ENCODE results near the gene MMP17.

Gene MMP17

DNA sequence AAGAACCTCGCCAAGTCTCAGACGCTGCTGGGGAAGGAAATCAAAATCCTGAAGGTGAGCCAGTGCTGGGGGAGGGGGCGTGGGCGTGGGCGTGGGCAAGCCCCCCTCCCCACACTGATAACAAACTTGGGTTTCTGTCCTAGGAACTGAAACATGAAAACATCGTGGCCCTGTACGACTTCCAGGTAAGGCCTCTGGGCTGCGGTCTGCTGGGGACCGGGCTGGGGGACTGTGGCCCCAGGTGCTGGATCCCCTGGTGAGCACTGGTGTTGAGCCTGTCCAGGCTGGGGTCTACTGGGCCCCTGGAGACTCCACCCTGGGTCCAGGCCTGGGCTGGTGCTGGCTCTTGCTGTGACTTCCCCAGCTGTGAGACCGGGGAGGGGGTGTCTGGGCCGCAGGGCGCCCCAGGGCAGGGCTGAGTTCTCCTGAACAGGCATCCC lies 67.5 kb downstream of the MMP17 start:
- DNase-seq (ENCODE audit: low spot score) = no peak

DNA sequence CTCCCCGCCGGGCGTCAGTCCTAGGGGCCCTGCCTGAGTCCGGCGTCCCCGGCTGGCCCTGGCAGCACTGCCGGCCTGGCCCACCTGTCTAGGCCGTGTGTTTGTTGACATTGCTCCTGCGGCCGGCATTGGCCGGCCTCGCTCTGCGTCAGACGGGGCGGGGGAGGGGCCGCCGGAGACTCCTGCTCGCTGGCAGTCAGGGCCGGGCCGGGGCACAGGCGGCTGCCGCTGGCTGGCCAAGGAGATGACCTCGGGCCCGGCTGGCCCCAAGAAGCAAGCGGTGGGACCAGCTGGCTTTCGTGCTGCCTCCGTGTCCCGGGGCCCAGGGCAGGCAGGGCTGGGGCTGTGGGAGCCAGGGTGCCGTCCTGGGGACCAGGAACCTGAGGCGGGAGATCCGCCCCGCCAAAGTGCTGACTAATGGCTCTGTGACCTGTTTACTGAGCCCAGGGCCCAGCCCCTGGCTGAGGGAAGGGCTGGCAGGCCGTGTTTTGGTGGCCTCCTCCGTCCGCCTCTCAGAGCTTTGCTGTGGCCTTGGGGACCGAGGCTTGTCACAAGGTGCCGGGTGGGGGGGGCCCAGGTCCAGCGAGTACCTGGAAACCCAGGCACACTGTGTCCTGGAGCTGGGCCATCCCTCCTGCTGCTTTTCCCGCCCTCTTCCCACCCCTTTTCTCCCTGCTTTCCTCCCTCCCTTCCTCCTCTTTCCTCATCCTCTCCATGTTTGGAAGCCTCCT lies 68.1 kb downstream of the MMP17 start:
- DNase-seq (ENCODE audit: low spot score) = peak; percentile 78

DNA sequence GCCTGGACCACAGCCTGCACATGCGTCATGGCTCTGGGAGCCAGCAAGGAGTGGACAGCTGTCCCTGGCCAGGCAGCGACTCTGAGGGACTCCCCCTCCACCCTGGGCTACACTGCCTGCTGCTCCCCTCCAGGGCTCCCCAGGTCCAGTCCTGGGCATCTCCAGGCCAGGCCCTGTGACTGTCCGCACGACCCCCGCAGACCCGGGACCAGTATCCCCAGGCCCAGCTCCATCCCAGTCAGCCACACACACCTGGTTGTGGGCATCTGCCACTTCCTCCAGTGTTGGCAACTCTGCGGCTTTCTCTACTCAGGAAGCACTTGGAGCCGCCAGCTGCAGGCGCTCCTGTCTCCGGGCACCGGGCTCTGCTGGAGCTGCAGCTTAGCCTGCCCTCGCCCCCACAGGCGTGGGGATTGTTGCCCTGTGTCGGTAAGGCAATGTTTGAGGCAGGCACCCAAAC lies 68.6 kb downstream of the MMP17 start:
- peak; percentile 80 for DNase-seq (ENCODE audit: low spot score)

- DNase-seq (ENCODE audit: low spot score) = no peak
Observed at GRCh38 chr12:131897276-131897675, 69.1 kb downstream of the MMP17 start.

- no peak for DNase-seq (ENCODE audit: low spot score)
Observed at GRCh38 chr12:131897875-131898274, 69.7 kb downstream of the MMP17 start.

- no peak for DNase-seq (ENCODE audit: low spot score)
Observed at GRCh38 chr12:131900397-131900796, 72.2 kb downstream of the MMP17 start.
